PC-3 (cell line): ENCODE data around the gene PLAA. TPM values are rescaled to one million over a fixed set of nuclear protein-coding genes. Genes with fewer than 3 reads are reported as not detected.

ENCODE experiments used
- ATAC-seq: fragments of 200-7000 bp; cut with Tn5 transposase; 2 replicates; pipeline ENCODE4 v1.9.1; 2020; ENCODE audit warnings: mild to moderate bottlenecking, moderate library complexity
- Bru-seq: library from RNA; stranded (reverse); fragments of 400-500 nt; gene quantifications from one replicate; lab custom pipeline; 2021; lab: Mats Ljungman, UMichigan
- BruChase-seq, 2 experiments: library from RNA; stranded (reverse); fragments of 400-500 nt; gene quantifications; one replicate each; lab custom pipeline; 2021; lab: Mats Ljungman, UMichigan
- BruUV-seq: library from RNA; stranded (reverse); fragments of 400-500 nt; replicated peaks from 2 replicates; lab custom pipeline; 2021; lab: Mats Ljungman, UMichigan
- CTCF ChIA-PET: fragments of 300-600 bp; sonication (Branson Sonifier 250); formaldehyde crosslinking; loops from one replicate; lab custom pipeline; 2022; ENCODE audit warnings: antibody characterized with exemption; lab: Charles Lee
- POLR2A ChIA-PET: fragments of 300-600 bp; sonication (Branson Sonifier 250); formaldehyde crosslinking; loops from one replicate; lab custom pipeline; 2022; ENCODE audit warnings: antibody characterized with exemption; ENCODE audit not compliant: unreplicated experiment; lab: Charles Lee
- DNase-seq: peaks from one replicate; pipeline ENCODE4 v3.0.0-alpha.2; 2015
- H2AFZ ChIP-seq: fragments of 300-600 bp; sonication (generic); 2 replicates; pipeline ENCODE4 v1.6.0; 2016; ENCODE audit warnings: antibody characterized with exemption, low read length
- H3F3A ChIP-seq: fragments of 300-600 bp; sonication (generic); one replicate; pipeline ENCODE4 v1.6.0; 2017; ENCODE audit warnings: antibody characterized with exemption, low read length, control low read depth, mild to moderate bottlenecking; ENCODE audit not compliant: unreplicated experiment
- H3K27ac ChIP-seq: fragments of 300-600 bp; sonication (generic); 2 replicates; pipeline ENCODE4 v1.5.1; 2016; ENCODE audit warnings: mild to moderate bottlenecking, low read length
- H3K27me3 ChIP-seq: fragments of 300-600 bp; sonication (generic); 2 replicates; pipeline ENCODE4 v1.6.1; 2016; ENCODE audit warnings: low read length, mixed read lengths
- H3K36me3 ChIP-seq: fragments of 300-600 bp; sonication (generic); 2 replicates; pipeline ENCODE4 v1.6.1; 2016; ENCODE audit warnings: low read depth, mixed run types, low read length, mixed read lengths
- H3K4me1 ChIP-seq: fragments of 300-600 bp; sonication (generic); 2 replicates; pipeline ENCODE4 v1.5.1; 2016; ENCODE audit warnings: low read length; ENCODE audit not compliant: insufficient read depth
- H3K4me2 ChIP-seq: fragments of 300-600 bp; sonication (generic); 2 replicates; pipeline ENCODE4 v1.6.0; 2016; ENCODE audit warnings: low read length
- H3K4me3 ChIP-seq: fragments of 300-600 bp; sonication (generic); 2 replicates; pipeline ENCODE4 v1.5.1; 2016; ENCODE audit warnings: mild to moderate bottlenecking, low read length, mixed read lengths
- H3K79me2 ChIP-seq: fragments of 300-600 bp; sonication (generic); 2 replicates; pipeline ENCODE4 v1.6.1; 2017; ENCODE audit warnings: low read length, mixed read lengths
- H3K9ac ChIP-seq: fragments of 300-600 bp; sonication (generic); 2 replicates; pipeline ENCODE4 v1.6.0; 2016; ENCODE audit warnings: mild to moderate bottlenecking, low read length
- H3K9me2 ChIP-seq: fragments of 300-600 bp; sonication (generic); replicated peaks from 2 replicates; pipeline ENCODE4 v1.6.1; 2016; ENCODE audit warnings: mixed run types, low read length, mixed read lengths
- H3K9me3 ChIP-seq: fragments of 300-600 bp; sonication (generic); 2 replicates; pipeline ENCODE4 v1.6.1; 2016; ENCODE audit warnings: low read length, mixed read lengths
- H4K20me1 ChIP-seq: fragments of 300-600 bp; sonication (generic); 2 replicates; pipeline ENCODE4 v1.6.1; 2016; ENCODE audit warnings: low read length, mixed read lengths
- CTCF ChIP-seq: fragments of 300-600 bp; sonication (generic); conservative IDR thresholded peaks from 2 replicates; pipeline ENCODE4 v1.5.1; 2017; ENCODE audit warnings: antibody characterized with exemption, low read depth, mild to moderate bottlenecking, low read length
- EZH2 ChIP-seq: fragments of 300-600 bp; sonication (generic); IDR thresholded peaks from one replicate; pipeline ENCODE4 v1.6.1; 2017; ENCODE audit warnings: antibody characterized with exemption, mild to moderate bottlenecking, low read length; ENCODE audit not compliant: unreplicated experiment
- EZH2phosphoT487 ChIP-seq: fragments of 300-600 bp; sonication (generic); IDR thresholded peaks from 2 replicates; pipeline ENCODE4 v1.6.1; 2018; ENCODE audit warnings: mild to moderate bottlenecking, antibody characterized with exemption, low read length, borderline replicate concordance
- intact Hi-C: fragments of 100-400 bp; cut with micrococcal nuclease; formaldehyde crosslinking; loops from 2 replicates; pipeline ENCODE4 v1.9.0; 2023
- long read RNA-seq: library from polyadenylated mRNA; unstranded; transcript quantifications from one replicate; pipeline ENCODE4 v2.0.0, GENCODE V29; 2021; ENCODE audit not compliant: unreplicated experiment
- total RNA-seq: library from RNA; depleted of rRNA; stranded (reverse); fragments of >200 nt; gene quantifications from 2 replicates; pipeline ENCODE4 v1.2.3, GENCODE V29; 2014; rRNA removed

Gene PLAA
- total RNA-seq (27.2 and 34.6 TPM in 2 replicates), Bru-seq, nascent RNA (percentile 75 among the genes with signal in this experiment), BruChase-seq, experiment 1, labeled RNA remaining after a 6-hour chase (percentile 70 among the genes with signal in this experiment), BruChase-seq, experiment 2, labeled RNA remaining after a 2-hour chase (percentile 69 among the genes with signal in this experiment)
- long read RNA-seq, full-length matches to known transcripts = 39 of 54 reads
- long read RNA-seq, partial matches to known transcripts = 7 of 54 reads
- long read RNA-seq, other reads (novel, unspliced or antisense) = 8 of 54 reads

- H2AFZ ChIP-seq = peak within 1 kb of the TSS; percentile 97
- POLR2A ChIA-PET = interaction anchor here (0.6 to 0.9 kb wide), 3 partner anchors 9 to 1315 kb away, joined by 3 to 4 read pairs (median 3); no protein-coding TSS in a partner anchor
- H3K79me2 ChIP-seq = peaks cover 50% of the 10 kb centered on the region
- peaks cover 7% of the 10 kb centered on the region for H3K36me3 ChIP-seq
- DNase-seq (peak; percentile 85), ATAC-seq (peak; percentile 97)
- peak within 1 kb of the TSS; percentile 97 for H3K27ac ChIP-seq
- H3K9ac ChIP-seq = peak within 1 kb of the TSS; percentile 99
- no TSS peak for BruUV-seq
- intact Hi-C loops = loop anchor here (1.0 kb wide), 2 partner anchors 9 to 55 kb away; partner anchors contain the start of genes CAAP1 and IFT74
- H3K4me1 ChIP-seq = peaks cover 24% of the 10 kb centered on the region
- H3K27me3 ChIP-seq = no peaks in the 10 kb centered on the region
- peak within 1 kb of the TSS; percentile 96 for H3K4me2 ChIP-seq
- no peaks in the 10 kb centered on the region for H3K9me2 ChIP-seq
- H3K4me3 ChIP-seq = peak within 1 kb of the TSS; percentile 88
- no peaks in the 10 kb centered on the region for H3F3A ChIP-seq
- CTCF ChIA-PET = interaction anchor here (0.5 kb wide), 1 partner anchor 20 kb away, joined by 3 read pairs; no protein-coding TSS in a partner anchor
- H3K9me3 ChIP-seq = no peaks in the 10 kb centered on the region
- peaks cover 21% of the 10 kb centered on the region; the same call in 1 of the 2 replicates for H4K20me1 ChIP-seq
- TF ChIP-seq EZH2phosphoT487 (no peak), CTCF (no peak), EZH2 (no peak)
These were observed at the start of gene PLAA for GRCh38 chr9:26946753-26947727. Gene PLAA, minus strand, starts transcription at chr9:26947242. Its CDS starts 197 bp downstream, at chr9:26947045.

- no peaks in the 10 kb centered on the region for H3F3A ChIP-seq
- H3K9ac ChIP-seq = no peak overlapping the region
- intact Hi-C loops = no loop called here
- H4K20me1 ChIP-seq = no peaks in the 10 kb centered on the region
- no peak for TF ChIP-seq EZH2
- TF ChIP-seq CTCF = no peak
- TF ChIP-seq EZH2phosphoT487 = no peak
- no peak overlapping the region for H3K4me2 ChIP-seq
- no peaks in the 10 kb centered on the region for H3K27me3 ChIP-seq
- H2AFZ ChIP-seq = no peak overlapping the region
- H3K27ac ChIP-seq = no peak overlapping the region
- no peaks in the 10 kb centered on the region for H3K4me1 ChIP-seq
- BruUV-seq = no TSS peak
- no peaks in the 10 kb centered on the region for H3K9me3 ChIP-seq
- no peaks in the 10 kb centered on the region for H3K79me2 ChIP-seq
- ChIA-PET POLR2A (no interaction called here), CTCF (no interaction called here)
- H3K4me3 ChIP-seq = no peak overlapping the region
- no peaks in the 10 kb centered on the region for H3K9me2 ChIP-seq
- ATAC-seq (no peak), DNase-seq (no peak)
- H3K36me3 ChIP-seq = no peaks in the 10 kb centered on the region
These were observed 48.8 kb upstream of the PLAA start for GRCh38 chr9:26995810-26996209.
